AG10803 (cell line): ENCODE measurements around the gene SUSD4.
A peak's percentile ranks its signal among the peaks of the same experiment; 100 is the strongest.

ENCODE experiments used
- DNase-seq: peaks from one replicate; pipeline ENCODE4 v3.0.0; 2010; ENCODE audit warnings: low read depth
- H3K4me3 ChIP-seq: 2 replicates; pipeline ENCODE4 v1.5.1; 2011; ENCODE audit warnings: mild to moderate bottlenecking, low read length, control low read depth
- TF ChIP-seq, protein P1 (sequence below): conservative IDR thresholded peaks from 2 replicates; pipeline ENCODE4 v1.5.1; 2011; ENCODE audit warnings: mild to moderate bottlenecking, low read length, control low read depth, inconsistent platforms

The SUSD4 gene

DNA sequence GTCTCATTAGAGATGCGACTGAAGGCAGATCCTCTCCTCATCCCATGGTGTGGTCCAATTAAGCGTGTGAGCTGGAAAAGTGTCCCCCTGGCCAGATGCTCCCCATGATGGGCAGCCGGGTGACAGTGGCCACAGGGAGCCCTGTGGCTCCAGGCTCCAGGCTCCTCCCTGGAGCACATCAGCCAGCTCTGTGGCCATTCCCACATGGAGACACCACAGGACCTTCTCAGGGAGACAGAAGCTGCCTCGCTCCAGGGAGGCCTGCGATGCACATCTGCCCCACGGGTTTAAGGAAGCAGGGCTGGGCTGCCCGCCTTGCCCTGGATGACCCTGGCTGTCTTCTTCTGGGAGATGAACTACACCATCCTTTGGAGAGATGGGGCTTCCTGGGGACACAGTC lies 121.0 kb downstream of the SUSD4 start:
- no peak overlapping the region for H3K4me3 ChIP-seq
- DNase-seq, result no peak
- TF ChIP-seq, protein P1, sequence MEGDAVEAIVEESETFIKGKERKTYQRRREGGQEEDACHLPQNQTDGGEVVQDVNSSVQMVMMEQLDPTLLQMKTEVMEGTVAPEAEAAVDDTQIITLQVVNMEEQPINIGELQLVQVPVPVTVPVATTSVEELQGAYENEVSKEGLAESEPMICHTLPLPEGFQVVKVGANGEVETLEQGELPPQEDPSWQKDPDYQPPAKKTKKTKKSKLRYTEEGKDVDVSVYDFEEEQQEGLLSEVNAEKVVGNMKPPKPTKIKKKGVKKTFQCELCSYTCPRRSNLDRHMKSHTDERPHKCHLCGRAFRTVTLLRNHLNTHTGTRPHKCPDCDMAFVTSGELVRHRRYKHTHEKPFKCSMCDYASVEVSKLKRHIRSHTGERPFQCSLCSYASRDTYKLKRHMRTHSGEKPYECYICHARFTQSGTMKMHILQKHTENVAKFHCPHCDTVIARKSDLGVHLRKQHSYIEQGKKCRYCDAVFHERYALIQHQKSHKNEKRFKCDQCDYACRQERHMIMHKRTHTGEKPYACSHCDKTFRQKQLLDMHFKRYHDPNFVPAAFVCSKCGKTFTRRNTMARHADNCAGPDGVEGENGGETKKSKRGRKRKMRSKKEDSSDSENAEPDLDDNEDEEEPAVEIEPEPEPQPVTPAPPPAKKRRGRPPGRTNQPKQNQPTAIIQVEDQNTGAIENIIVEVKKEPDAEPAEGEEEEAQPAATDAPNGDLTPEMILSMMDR, result no peak

DNA sequence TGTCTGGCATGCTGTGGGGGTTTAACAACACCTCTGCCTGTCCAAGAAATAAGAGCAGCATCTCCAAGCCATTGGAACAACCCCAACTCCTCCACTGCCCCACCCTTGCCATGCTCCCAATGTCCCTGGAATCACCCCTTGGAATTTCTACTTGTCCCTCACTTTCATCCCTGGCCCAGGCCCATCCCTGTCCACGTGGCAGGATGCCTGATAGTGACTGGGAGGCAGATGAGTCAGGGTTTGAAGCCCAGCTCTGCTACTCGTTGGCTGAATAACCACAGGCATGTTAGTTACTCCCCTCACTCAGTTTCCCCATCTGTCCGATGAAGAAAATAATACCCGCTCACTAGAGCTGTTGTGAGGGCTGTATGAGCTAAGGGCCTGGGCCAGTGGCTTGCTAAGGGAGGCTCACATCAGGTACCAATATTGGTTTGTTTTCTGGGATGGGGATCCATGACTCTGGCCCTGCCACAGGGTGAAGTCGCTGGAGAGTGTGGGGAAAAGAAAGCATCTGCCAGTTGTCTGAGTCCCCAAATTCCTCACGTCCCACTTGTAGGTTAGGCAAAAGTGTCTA lies 121.5 kb downstream of the SUSD4 start:
- TF ChIP-seq, protein P1, result no peak
- H3K4me3 ChIP-seq, result no peak overlapping the region
- DNase-seq, result peak; percentile 31

DNA sequence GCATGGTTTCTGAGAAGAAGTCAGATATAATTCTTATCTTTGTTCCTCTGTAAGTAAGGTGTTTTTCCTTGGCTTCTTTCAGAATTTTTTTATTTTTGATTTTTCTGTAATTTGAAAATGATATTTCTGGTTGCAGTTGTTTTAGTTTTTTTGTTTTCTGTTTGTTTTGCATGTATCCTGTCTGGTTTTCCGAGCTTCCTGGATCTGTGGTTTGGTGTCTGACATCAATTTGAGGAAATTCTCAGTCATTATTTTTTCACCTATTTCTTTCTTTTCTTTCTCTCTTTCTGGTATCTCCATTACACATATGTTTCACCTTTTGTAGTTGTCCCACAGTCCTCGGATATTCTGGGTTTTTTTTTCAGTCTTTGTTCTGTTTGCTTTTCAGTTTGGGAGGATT lies 123.9 kb downstream of the SUSD4 start:
- no peak for DNase-seq
- TF ChIP-seq, protein P1, result no peak
- no peak overlapping the region for H3K4me3 ChIP-seq

DNA sequence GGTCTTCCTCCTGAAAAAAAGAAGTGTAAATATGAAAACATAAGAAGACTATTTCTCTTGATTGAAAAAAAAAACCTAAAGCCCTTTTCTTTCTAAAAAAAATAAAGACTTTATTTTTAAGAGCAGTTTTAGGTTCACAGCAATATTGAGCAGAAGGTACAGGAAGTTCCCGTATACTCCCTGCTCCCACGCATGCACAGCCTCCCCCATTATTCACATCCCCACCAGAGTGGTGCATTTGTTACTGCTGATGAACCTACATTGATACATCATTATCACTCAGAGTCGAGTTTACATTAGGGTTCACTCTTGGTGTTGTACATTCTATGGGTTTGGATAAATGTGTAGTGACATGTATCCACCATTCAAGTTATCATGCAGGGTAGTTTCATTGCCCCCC lies 128.9 kb downstream of the SUSD4 start:
- H3K4me3 ChIP-seq, result no peak overlapping the region
- TF ChIP-seq, protein P1, result no peak
- no peak for DNase-seq

DNA sequence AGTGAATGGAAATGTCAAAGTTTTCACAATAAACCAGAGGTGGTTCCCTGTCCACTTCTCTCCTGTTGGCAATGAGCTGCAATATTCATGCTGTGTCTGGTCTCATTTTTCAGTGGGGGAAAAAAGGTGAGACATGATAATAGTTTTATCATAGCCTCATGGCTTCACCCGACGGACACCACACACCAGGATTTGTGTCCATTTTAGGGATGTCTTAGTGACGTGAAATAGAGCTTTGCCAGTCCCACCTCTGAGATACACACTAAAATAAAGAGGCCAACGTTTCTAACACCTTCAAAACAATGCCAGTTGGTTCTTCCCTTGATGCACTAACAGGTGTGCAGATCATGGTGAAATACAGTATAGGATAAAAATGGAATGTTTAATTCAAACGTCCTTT lies 129.4 kb downstream of the SUSD4 start:
- no peak for DNase-seq
- TF ChIP-seq, protein P1, result no peak
- no peak overlapping the region for H3K4me3 ChIP-seq

DNA sequence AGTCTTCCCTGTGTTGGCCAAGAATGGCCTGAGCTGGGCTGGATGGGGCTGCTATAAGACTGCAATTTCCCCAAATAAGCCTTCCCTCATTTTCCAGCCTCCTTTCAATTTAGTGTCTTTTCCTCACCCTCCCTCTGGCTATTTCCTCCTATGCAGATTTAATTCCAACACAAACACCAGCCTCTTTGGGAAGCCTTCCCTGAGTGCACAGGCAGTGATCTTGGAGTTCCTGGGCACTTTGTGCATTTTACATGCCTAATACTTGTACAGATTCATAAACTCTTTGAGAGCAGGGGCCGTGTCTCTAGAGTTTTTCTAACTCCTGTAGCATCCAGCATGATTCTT lies 129.8 kb downstream of the SUSD4 start:
- TF ChIP-seq, protein P1, result no peak
- no peak for DNase-seq
- no peak overlapping the region for H3K4me3 ChIP-seq

DNA sequence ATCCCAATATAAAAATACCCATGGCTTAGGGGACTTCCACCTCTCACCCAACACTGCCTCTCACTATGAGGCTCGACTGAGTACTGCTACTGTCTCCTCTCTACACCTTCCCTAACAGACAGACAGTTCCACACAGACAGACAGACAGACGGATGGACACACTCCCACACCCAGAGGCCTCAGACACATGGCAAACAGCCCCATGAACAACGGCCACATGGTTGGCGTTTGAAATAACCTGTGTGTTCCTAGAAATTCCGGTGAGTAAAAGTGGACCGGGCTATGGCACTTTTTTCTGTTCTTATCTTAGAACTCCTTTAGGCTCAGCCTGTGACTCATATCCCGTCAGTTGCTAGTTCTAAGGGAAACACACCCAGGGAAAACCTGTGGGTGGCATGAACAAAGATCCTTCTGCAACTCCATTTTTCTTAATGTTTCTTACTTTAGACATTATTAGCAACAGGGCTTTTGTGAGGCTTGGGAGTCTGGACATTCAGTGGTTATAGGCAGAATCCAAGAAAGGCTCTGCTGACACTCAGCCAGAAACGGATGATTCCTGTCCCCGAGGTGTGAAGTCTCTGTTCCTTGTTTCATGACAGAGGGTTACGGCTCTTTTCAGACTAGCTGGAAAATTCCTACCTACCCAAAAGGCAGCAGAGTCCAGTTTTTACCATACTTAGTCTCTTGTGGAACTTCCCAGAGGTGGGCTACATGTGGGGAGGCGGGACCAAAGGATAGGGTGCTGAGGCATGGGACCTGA lies 130.4 kb downstream of the SUSD4 start:
- DNase-seq, result peak; percentile 61
- TF ChIP-seq, protein P1, result no peak
- H3K4me3 ChIP-seq, result no peak overlapping the region
